ENCODE measurements around the gene SLC44A5. TPM values are rescaled to one million over a fixed set of nuclear protein-coding genes. Genes with fewer than 3 reads are reported as not detected.

SLC44A5 gene
- total RNA-seq, 1 donor from 2014 or later: 3.7 TPM

DNA sequence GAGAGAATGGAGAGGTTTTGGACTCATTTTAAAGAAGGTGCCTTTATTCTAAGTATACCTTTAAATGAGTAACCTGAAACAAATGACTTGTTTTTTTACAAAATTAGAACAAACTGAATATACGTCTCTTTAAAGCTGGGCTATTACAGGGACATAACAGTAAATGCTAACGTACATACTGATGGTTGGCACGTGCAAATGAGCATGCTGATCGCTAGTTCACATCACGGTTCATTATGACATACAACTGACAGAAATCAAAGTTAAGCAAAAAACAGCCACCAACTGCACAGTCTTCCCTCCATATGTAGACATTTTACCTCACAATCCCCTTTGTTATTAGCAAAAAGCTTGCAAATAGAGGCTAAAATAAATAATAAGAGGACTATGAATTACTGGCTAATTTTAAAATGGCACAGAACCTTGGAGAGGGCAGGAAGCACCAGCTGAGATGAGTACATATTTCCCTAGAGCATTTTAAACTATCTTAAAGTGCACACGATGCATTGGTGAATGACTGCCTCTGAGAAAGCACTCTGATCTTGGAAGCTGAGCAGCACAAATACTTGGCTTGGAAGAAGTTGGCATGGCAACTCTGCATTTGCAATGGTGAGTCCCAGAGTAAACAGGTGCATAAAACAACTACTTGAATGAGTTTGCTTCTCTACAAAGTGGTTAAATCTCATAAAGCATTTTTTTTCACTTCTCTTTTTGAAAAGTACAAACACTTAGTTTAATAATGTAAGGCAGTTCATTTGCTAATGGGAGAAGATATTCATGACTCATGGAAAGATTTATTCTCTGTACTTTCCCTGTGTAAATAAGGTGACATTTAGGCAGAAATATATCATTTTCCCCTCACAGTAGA is 272.1 kb downstream of the SLC44A5 start:
- TF ChIP-seq, protein P1, sequence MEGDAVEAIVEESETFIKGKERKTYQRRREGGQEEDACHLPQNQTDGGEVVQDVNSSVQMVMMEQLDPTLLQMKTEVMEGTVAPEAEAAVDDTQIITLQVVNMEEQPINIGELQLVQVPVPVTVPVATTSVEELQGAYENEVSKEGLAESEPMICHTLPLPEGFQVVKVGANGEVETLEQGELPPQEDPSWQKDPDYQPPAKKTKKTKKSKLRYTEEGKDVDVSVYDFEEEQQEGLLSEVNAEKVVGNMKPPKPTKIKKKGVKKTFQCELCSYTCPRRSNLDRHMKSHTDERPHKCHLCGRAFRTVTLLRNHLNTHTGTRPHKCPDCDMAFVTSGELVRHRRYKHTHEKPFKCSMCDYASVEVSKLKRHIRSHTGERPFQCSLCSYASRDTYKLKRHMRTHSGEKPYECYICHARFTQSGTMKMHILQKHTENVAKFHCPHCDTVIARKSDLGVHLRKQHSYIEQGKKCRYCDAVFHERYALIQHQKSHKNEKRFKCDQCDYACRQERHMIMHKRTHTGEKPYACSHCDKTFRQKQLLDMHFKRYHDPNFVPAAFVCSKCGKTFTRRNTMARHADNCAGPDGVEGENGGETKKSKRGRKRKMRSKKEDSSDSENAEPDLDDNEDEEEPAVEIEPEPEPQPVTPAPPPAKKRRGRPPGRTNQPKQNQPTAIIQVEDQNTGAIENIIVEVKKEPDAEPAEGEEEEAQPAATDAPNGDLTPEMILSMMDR (IDR thresholded peaks at IDR 0.05; ENCODE audit: insufficient read depth, low read length, poor library complexity, severe bottlenecking): no peak
- Histone ChIP-seq H3K4me3 (ENCODE audit: low read depth, low read length) (no peak overlapping the region), H3K36me3 (ENCODE audit: control insufficient read depth, insufficient read depth, low read length) (no peaks in the 10 kb centered on the region), H3K27me3 (ENCODE audit: control insufficient read depth, insufficient read depth, low read length) (no peaks in the 10 kb centered on the region)
- no peak for DNase-seq (ENCODE audit: low read depth)

DNA sequence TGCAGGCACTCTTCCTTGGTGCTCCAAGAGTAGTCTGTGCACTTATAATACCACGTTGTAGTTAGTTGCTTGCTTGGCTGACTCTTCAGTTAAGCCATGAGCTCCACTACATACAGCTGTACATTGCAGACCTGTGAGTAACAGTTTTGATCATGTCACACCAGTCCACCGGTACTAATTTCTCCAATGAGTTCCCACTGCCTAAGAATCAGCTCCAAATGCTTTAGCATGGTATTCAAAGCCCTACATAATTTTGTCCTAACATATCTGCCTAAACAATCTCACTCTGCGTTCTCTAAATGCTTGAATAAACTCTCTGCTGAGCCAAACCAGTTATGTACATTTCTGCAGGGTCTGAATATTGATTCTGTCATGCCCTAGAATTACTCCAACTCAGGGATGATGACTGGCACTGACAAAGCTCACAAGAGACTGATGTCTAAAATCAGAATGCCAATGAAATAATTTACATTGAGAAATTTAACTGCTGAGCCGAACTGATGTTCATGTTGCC is 276.0 kb downstream of the SLC44A5 start:
- no peak for DNase-seq (ENCODE audit: low read depth)
- Histone ChIP-seq H3K36me3 (ENCODE audit: control insufficient read depth, insufficient read depth, low read length) (no peaks in the 10 kb centered on the region), H3K27me3 (ENCODE audit: control insufficient read depth, insufficient read depth, low read length) (no peaks in the 10 kb centered on the region), H3K4me3 (ENCODE audit: low read depth, low read length) (no peak overlapping the region)
- TF ChIP-seq, protein P1 (IDR thresholded peaks at IDR 0.05; ENCODE audit: insufficient read depth, low read length, poor library complexity, severe bottlenecking): no peak

DNA sequence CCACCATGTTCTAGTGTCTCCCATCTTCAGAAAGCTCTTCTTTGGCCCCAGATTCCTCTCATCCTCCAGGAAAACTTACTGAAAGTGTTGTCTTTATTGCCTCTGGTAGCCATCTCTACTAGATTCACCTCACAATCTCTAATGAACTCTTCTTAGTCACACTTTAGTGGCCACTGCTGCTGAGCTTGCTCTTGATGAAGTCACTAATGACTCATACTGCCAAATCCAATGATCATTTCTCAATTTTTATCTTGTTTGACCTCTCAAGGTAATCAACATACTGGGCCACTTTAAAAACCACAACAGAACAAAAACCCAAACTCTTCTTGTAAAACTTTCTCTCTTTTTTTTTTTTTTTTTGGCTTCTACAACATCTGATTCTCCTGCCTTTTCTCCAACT is 280.3 kb downstream of the SLC44A5 start:
- H3K36me3 ChIP-seq (ENCODE audit: control insufficient read depth, insufficient read depth, low read length): no peaks in the 10 kb centered on the region
- TF ChIP-seq, protein P1 (IDR thresholded peaks at IDR 0.05; ENCODE audit: insufficient read depth, low read length, poor library complexity, severe bottlenecking): no peak
- no peak for DNase-seq (ENCODE audit: low read depth)
- no peaks in the 10 kb centered on the region for H3K27me3 ChIP-seq (ENCODE audit: control insufficient read depth, insufficient read depth, low read length)
- no peak overlapping the region for H3K4me3 ChIP-seq (ENCODE audit: low read depth, low read length)

DNA sequence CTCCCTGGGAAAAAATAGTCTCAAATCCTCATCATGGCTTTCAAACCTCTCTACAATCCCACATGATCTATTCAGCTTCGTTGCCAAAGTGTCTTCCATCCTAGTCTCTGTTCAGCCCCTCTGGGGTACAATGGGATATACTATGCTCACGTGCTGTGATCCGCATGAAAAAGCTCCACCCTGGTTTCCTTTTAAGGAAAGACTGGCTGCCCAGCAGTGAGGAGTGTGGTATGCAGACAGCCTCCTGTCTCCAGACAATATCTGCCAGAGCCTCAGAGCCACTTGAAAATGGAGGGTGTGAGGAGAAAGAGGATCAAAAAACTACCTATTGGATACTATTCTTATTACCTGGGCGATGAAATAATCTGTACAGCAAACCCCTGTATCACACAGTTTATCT is 282.2 kb downstream of the SLC44A5 start:
- TF ChIP-seq, protein P1 (IDR thresholded peaks at IDR 0.05; ENCODE audit: insufficient read depth, low read length, poor library complexity, severe bottlenecking): no peak

DNA sequence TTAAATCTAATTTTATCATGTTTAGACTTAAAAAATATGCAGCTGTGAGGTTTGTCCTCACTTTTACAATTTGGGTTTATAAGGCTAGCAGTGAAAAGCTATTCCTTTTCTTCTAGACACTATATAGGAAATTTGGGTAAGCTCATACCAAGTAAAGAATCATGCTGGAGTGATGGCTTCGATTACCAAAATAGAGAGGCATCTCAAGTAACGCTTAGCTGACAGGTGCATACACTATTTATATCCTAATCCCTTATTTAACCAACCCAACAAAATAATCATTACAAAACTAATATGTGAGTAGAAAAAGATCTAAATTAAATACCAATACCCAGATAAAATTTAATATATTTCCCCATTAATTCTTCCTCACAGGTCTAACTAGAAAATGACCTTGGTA is 283.5 kb downstream of the SLC44A5 start:
- TF ChIP-seq, protein P1 (IDR thresholded peaks at IDR 0.05; ENCODE audit: insufficient read depth, low read length, poor library complexity, severe bottlenecking): no peak
- Histone ChIP-seq H3K4me3 (ENCODE audit: low read depth, low read length) (no peak overlapping the region), H3K36me3 (ENCODE audit: control insufficient read depth, insufficient read depth, low read length) (no peaks in the 10 kb centered on the region), H3K27me3 (ENCODE audit: control insufficient read depth, insufficient read depth, low read length) (no peaks in the 10 kb centered on the region)
- no peak for DNase-seq (ENCODE audit: low read depth)

More for the DNA sequence above, 282.2 kb downstream of the SLC44A5 start:
- Histone ChIP-seq H3K4me3 (ENCODE audit: low read depth, low read length) (no peak overlapping the region), H3K36me3 (ENCODE audit: control insufficient read depth, insufficient read depth, low read length) (no peaks in the 10 kb centered on the region), H3K27me3 (ENCODE audit: control insufficient read depth, insufficient read depth, low read length) (no peaks in the 10 kb centered on the region)
- no peak for DNase-seq (ENCODE audit: low read depth)

Measured in kidney epithelial cell (primary cell).